ENCODE results near the gene TMEM151B. TPM values are rescaled to one million over a fixed set of nuclear protein-coding genes. Genes with fewer than 3 reads are reported as not detected.

The TMEM151B gene
- total RNA-seq, 1 experiment from 2014 or later: 0.83 TPM

- Histone ChIP-seq H3K4me3 (ENCODE audit: insufficient read depth, low read depth, low read length) (no peak overlapping the region), H3K36me3 (replicated peaks; ENCODE audit: control insufficient read depth, insufficient read depth, low read length) (peaks cover 5% of the 10 kb centered on the region), H3K27me3 (ENCODE audit: control insufficient read depth, insufficient read depth, low read length) (peaks cover 10% of the 10 kb centered on the region)
- DNase-seq: peak; percentile 64
Observed at GRCh38 chr6:44262467-44263353, 7.5 kb upstream of the TMEM151B start.

GRCh38 chr6:44263354-44264100 is 6.7 kb upstream of the TMEM151B start:
- DNase-seq: peak; percentile 90
- peaks cover 4% of the 10 kb centered on the region for H3K36me3 ChIP-seq (replicated peaks; ENCODE audit: control insufficient read depth, insufficient read depth, low read length)
- peaks cover 12% of the 10 kb centered on the region for H3K27me3 ChIP-seq (ENCODE audit: control insufficient read depth, insufficient read depth, low read length)
- no peak overlapping the region for H3K4me3 ChIP-seq (ENCODE audit: insufficient read depth, low read depth, low read length)

GRCh38 chr6:44264154-44265006 is 5.9 kb upstream of the TMEM151B start:
- Histone ChIP-seq H3K36me3 (replicated peaks; ENCODE audit: control insufficient read depth, insufficient read depth, low read length) (peaks cover 3% of the 10 kb centered on the region), H3K4me3 (ENCODE audit: insufficient read depth, low read depth, low read length) (peak overlapping the region; percentile 82), H3K27me3 (ENCODE audit: control insufficient read depth, insufficient read depth, low read length) (peaks cover 21% of the 10 kb centered on the region)
- DNase-seq: peak; percentile 61

GRCh38 chr6:44265007-44265721 is 5.1 kb upstream of the TMEM151B start, which contains the start of gene NFKBIE:
TSS of gene NFKBIE (minus strand) at chr6:44265551. CDS start at chr6:44265346, 205 bp downstream.
- Histone ChIP-seq H3K4me3 (ENCODE audit: insufficient read depth, low read depth, low read length) (peak within 1 kb of the TSS; percentile 82), H3K36me3 (replicated peaks; ENCODE audit: control insufficient read depth, insufficient read depth, low read length) (peaks cover 1% of the 10 kb centered on the region), H3K27me3 (ENCODE audit: control insufficient read depth, insufficient read depth, low read length) (peaks cover 29% of the 10 kb centered on the region)
- DNase-seq: peak; percentile 99

- no peaks in the 10 kb centered on the region; the same call in 1 of the 2 replicates for H3K36me3 ChIP-seq (replicated peaks; ENCODE audit: control insufficient read depth, insufficient read depth, low read length)
- DNase-seq: no peak
- peaks cover 30% of the 10 kb centered on the region for H3K27me3 ChIP-seq (ENCODE audit: control insufficient read depth, insufficient read depth, low read length)
- no peak overlapping the region for H3K4me3 ChIP-seq (ENCODE audit: insufficient read depth, low read depth, low read length)
Observed at GRCh38 chr6:44265722-44266233, 4.5 kb upstream of the TMEM151B start.

- DNase-seq: no peak
- Histone ChIP-seq H3K36me3 (replicated peaks; ENCODE audit: control insufficient read depth, insufficient read depth, low read length) (no peaks in the 10 kb centered on the region; the same call in 1 of the 2 replicates), H3K27me3 (ENCODE audit: control insufficient read depth, insufficient read depth, low read length) (peaks cover 33% of the 10 kb centered on the region), H3K4me3 (ENCODE audit: insufficient read depth, low read depth, low read length) (no peak overlapping the region)
Observed at GRCh38 chr6:44266347-44266746, 3.9 kb upstream of the TMEM151B start.

- Histone ChIP-seq H3K36me3 (replicated peaks; ENCODE audit: control insufficient read depth, insufficient read depth, low read length) (no peaks in the 10 kb centered on the region), H3K27me3 (ENCODE audit: control insufficient read depth, insufficient read depth, low read length) (peaks cover 36% of the 10 kb centered on the region), H3K4me3 (ENCODE audit: insufficient read depth, low read depth, low read length) (no peak overlapping the region)
- DNase-seq: no peak
Observed at GRCh38 chr6:44267252-44267651, 3.0 kb upstream of the TMEM151B start.

- peaks cover 36% of the 10 kb centered on the region for H3K27me3 ChIP-seq (ENCODE audit: control insufficient read depth, insufficient read depth, low read length)
- no peak overlapping the region for H3K4me3 ChIP-seq (ENCODE audit: insufficient read depth, low read depth, low read length)
- peak; percentile 87 for DNase-seq
- no peaks in the 10 kb centered on the region for H3K36me3 ChIP-seq (replicated peaks; ENCODE audit: control insufficient read depth, insufficient read depth, low read length)
Observed at GRCh38 chr6:44268095-44268628, 2.1 kb upstream of the TMEM151B start.

- DNase-seq: no peak
- Histone ChIP-seq H3K4me3 (ENCODE audit: insufficient read depth, low read depth, low read length) (no peak overlapping the region), H3K27me3 (ENCODE audit: control insufficient read depth, insufficient read depth, low read length) (peaks cover 36% of the 10 kb centered on the region), H3K36me3 (replicated peaks; ENCODE audit: control insufficient read depth, insufficient read depth, low read length) (no peaks in the 10 kb centered on the region)
Observed at GRCh38 chr6:44269178-44269920, 901 bp upstream of the TMEM151B start.

- H3K36me3 ChIP-seq (replicated peaks; ENCODE audit: control insufficient read depth, insufficient read depth, low read length): no peaks in the 10 kb centered on the region
Observed at GRCh38 chr6:44270526-44271405, 516 bp downstream of the TMEM151B start.

GRCh38 chr6:44271406-44271723 is 1.1 kb downstream of the TMEM151B start:
- peaks cover 37% of the 10 kb centered on the region for H3K27me3 ChIP-seq (ENCODE audit: control insufficient read depth, insufficient read depth, low read length)
- no peak overlapping the region; the same call in 1 of the 2 replicates for H3K4me3 ChIP-seq (ENCODE audit: insufficient read depth, low read depth, low read length)
- no peak for DNase-seq
- no peaks in the 10 kb centered on the region for H3K36me3 ChIP-seq (replicated peaks; ENCODE audit: control insufficient read depth, insufficient read depth, low read length)

More at GRCh38 chr6:44270526-44271405, 516 bp downstream of the TMEM151B start:
- peak; percentile 97 for DNase-seq
- Histone ChIP-seq H3K27me3 (ENCODE audit: control insufficient read depth, insufficient read depth, low read length) (peaks cover 33% of the 10 kb centered on the region), H3K4me3 (ENCODE audit: insufficient read depth, low read depth, low read length) (peak overlapping the region; percentile 41)

- peaks cover 40% of the 10 kb centered on the region for H3K27me3 ChIP-seq (ENCODE audit: control insufficient read depth, insufficient read depth, low read length)
- H3K4me3 ChIP-seq (ENCODE audit: insufficient read depth, low read depth, low read length): no peak overlapping the region
- DNase-seq: no peak
- no peaks in the 10 kb centered on the region for H3K36me3 ChIP-seq (replicated peaks; ENCODE audit: control insufficient read depth, insufficient read depth, low read length)
Observed at GRCh38 chr6:44271914-44272313, 1.7 kb downstream of the TMEM151B start.

All from H7 (cell line).